ENCODE measurements around the gene NAA15.

NAA15 gene

DNA sequence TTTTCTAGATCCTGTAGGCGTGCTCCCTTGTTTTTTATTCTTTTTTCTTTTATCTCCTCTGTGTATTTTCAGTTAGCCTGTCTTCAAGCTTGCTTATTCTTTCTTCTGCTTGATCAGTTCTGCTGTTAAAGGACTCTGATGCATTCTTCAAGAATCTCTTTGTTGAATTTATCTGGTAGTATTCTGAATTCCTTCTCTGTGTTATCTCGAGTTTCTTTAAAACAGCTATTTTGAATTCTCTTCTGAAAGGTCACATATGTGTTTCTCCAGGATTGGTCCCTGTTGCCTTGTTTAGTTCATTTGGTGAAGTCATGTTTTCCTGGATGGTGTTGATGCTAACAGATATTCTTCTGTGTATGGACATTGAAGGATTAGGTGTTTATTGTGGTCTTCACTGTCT, 167.9 kb downstream of the NAA15 start:
- Histone ChIP-seq H3F3A (ENCODE audit: insufficient read depth, low read length) (no peaks in the 10 kb centered on the region), H3K79me2 (ENCODE audit: insufficient read depth, low read length) (peaks cover 10% of the 10 kb centered on the region), H3K9ac (ENCODE audit: low read length) (no peak overlapping the region), H3K9me3 (ENCODE audit: low read length) (peaks cover 5% of the 10 kb centered on the region; the same call in 1 of the 2 replicates), H4K20me1 (ENCODE audit: insufficient read depth, low read length) (no peaks in the 10 kb centered on the region), H3K27me3 (ENCODE audit: insufficient read depth, low read length) (no peaks in the 10 kb centered on the region), H3K36me3 (ENCODE audit: insufficient read depth, low read length) (peaks cover 13% of the 10 kb centered on the region), H3K4me3 (ENCODE audit: low read depth, low read length, poor library complexity, severe bottlenecking) (no peak overlapping the region), H3K4me2 (ENCODE audit: low read length) (no peak overlapping the region), H3K4me1 (ENCODE audit: insufficient read depth, low read length, severe bottlenecking) (no peaks in the 10 kb centered on the region), H2AFZ (ENCODE audit: low read length) (no peak overlapping the region), H3K9me2 (ENCODE audit: low read depth, low read length) (no peaks in the 10 kb centered on the region), H3K27ac (ENCODE audit: low read depth, low read length, poor library complexity, severe bottlenecking) (no peak overlapping the region)
- TF ChIP-seq EZH2 (IDR thresholded peaks at IDR 0.05; ENCODE audit: borderline replicate concordance, low read length), result no peak
- TF ChIP-seq, protein P1, sequence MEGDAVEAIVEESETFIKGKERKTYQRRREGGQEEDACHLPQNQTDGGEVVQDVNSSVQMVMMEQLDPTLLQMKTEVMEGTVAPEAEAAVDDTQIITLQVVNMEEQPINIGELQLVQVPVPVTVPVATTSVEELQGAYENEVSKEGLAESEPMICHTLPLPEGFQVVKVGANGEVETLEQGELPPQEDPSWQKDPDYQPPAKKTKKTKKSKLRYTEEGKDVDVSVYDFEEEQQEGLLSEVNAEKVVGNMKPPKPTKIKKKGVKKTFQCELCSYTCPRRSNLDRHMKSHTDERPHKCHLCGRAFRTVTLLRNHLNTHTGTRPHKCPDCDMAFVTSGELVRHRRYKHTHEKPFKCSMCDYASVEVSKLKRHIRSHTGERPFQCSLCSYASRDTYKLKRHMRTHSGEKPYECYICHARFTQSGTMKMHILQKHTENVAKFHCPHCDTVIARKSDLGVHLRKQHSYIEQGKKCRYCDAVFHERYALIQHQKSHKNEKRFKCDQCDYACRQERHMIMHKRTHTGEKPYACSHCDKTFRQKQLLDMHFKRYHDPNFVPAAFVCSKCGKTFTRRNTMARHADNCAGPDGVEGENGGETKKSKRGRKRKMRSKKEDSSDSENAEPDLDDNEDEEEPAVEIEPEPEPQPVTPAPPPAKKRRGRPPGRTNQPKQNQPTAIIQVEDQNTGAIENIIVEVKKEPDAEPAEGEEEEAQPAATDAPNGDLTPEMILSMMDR (IDR thresholded peaks at IDR 0.05; ENCODE audit: low read length), result no peak

Measured in OCI-LY1 (cell line).